CD4-positive, alpha-beta T cell (primary cell): ENCODE measurements around the gene ZNF765. TPM values are rescaled to one million over a fixed set of nuclear protein-coding genes. Genes with fewer than 3 reads are reported as not detected.
"Not testable (repeated sequence)": the region's sequence is repeated elsewhere in the genome, so short reads cannot be mapped to it uniquely, and the experiment has no call there.

Experiments
- ATAC-seq: fragments of 200-7000 bp; cut with Tn5 transposase; one replicate; pipeline ENCODE4 v1.10.0; 2022; ENCODE audit warnings: mild to moderate bottlenecking; ENCODE audit not compliant: poor library complexity
- CTCF ChIA-PET: fragments of 350-600 bp; sonication (Branson Sonifier 250); formaldehyde crosslinking; loops from one replicate; lab custom pipeline; 2021; ENCODE audit warnings: antibody characterized with exemption, inconsistent platforms; lab: Charles Lee
- POLR2A ChIA-PET: fragments of 350-600 bp; sonication (Branson Sonifier 250); formaldehyde crosslinking; loops from one replicate; lab custom pipeline; 2021; ENCODE audit warnings: antibody characterized with exemption, inconsistent platforms; lab: Charles Lee
- DNase-seq, 14 experiments: peaks; one replicate each; pipeline ENCODE4 v3.0.0-alpha.2; 2013 to 2020; ENCODE audit warnings: mixed read lengths in 2 of 14
- H3K27ac ChIP-seq, 2 donors: one replicate each; pipeline versions ENCODE4 v1.5.1 to v1.7.0; 2013; ENCODE audit warnings: low read length in 2 of 2, low read depth in 1 of 2, mild to moderate bottlenecking in 1 of 2
- H3K27me3 ChIP-seq, 2 experiments: 1 replicate in 1 of 2; 2 replicates in 1 of 2; pipeline versions ENCODE4 v1.6.1 to v1.7.0; 2013; ENCODE audit warnings: low read length in 2 of 2, control low read depth in 1 of 2, mild to moderate bottlenecking in 1 of 2, moderate library complexity in 1 of 2; ENCODE audit not compliant: insufficient read depth in 2 of 2, control insufficient read depth in 1 of 2
- H3K36me3 ChIP-seq: one replicate; pipeline ENCODE4 v1.6.1; 2013; ENCODE audit warnings: low read length, control low read depth; ENCODE audit not compliant: insufficient read depth
- H3K4me1 ChIP-seq: one replicate; pipeline ENCODE4 v1.6.1; 2013; ENCODE audit warnings: low read length, control low read depth; ENCODE audit not compliant: insufficient read depth
- H3K4me3 ChIP-seq: one replicate; pipeline ENCODE4 v1.5.1; 2013; ENCODE audit warnings: mild to moderate bottlenecking, low read length, moderate library complexity
- H3K9me3 ChIP-seq, 2 experiments: 1 replicate in 1 of 2; 2 replicates in 1 of 2; pipeline versions ENCODE4 v1.6.1 to v1.7.0; 2013; ENCODE audit warnings: low read length in 2 of 2, mild to moderate bottlenecking in 2 of 2, control low read depth in 1 of 2, moderate library complexity in 1 of 2; ENCODE audit not compliant: control insufficient read depth in 1 of 2, insufficient read depth in 1 of 2
- H3K27ac Mint-ChIP-seq: one replicate; pipeline ENCODE4 v1.8.0; 2020; ENCODE audit warnings: mixed read lengths
- H3K27me3 Mint-ChIP-seq: one replicate; pipeline ENCODE4 v1.8.0; 2021; ENCODE audit warnings: mixed read lengths
- H3K36me3 Mint-ChIP-seq: one replicate; pipeline ENCODE4 v1.8.0; 2021; ENCODE audit warnings: low read depth, mixed read lengths
- H3K4me1 Mint-ChIP-seq: one replicate; pipeline ENCODE4 v1.8.0; 2021; ENCODE audit warnings: low read depth, mixed read lengths
- H3K4me3 Mint-ChIP-seq: one replicate; pipeline ENCODE4 v1.8.0; 2020; ENCODE audit warnings: mild to moderate bottlenecking, mixed read lengths
- H3K9me3 Mint-ChIP-seq: one replicate; pipeline ENCODE4 v1.8.0; 2020; ENCODE audit warnings: mixed read lengths
- intact Hi-C, 2 experiments: fragments of 100-400 bp; cut with DNase I in 1 of 2; cut with micrococcal nuclease in 1 of 2; formaldehyde crosslinking; loops; one replicate each; pipeline versions ENCODE4 v1.15.1 to v1.9.0; 2023 to 2025; cut with DNase I, micrococcal nuclease
- total RNA-seq, 174 experiments: library from RNA in 2 of 174; stranded (reverse) in 2 of 174; gene quantifications; one replicate each; pipeline ENCODE4 v1.2.3 and lab custom pipeline; 2021 to 2026
- TF ChIP-seq, protein P1 (sequence below): fragments of 200-600 bp; IDR thresholded peaks from one replicate; pipeline ENCODE4 v1.8.0; 2022; ENCODE audit warnings: antibody characterized with exemption, mild to moderate bottlenecking

Gene ZNF765
- total RNA-seq, 2 experiments from 2014 or later, result 6.7 to 9.0 TPM

DNA sequence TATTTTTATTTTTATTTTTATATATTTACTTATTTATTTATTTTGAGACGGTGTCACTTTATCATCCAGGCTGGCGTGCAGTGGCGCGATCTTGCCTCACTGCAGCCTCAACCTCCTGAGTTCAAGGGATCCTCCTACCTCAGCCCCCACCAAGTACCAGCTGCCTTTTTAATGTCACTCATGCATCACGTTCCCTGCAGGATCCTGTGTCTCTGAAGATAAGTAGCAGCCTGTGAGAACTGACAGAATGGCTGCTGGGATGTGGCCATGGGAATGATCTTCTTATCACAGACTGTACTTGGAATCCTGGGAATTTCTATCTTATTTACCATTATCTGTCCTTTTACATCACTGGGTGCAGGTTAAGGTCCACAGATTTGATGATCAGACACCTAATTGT is 27.6 kb downstream of the ZNF765 start:
- H3K9me3 Mint-ChIP-seq, result peaks cover 5% of the 10 kb centered on the region
- intact Hi-C loops, result no loop called here

GRCh38 chr19:53423074-53423473 is 28.1 kb downstream of the ZNF765 start:
- H3K4me3 Mint-ChIP-seq, H3K4me1 ChIP-seq, H3K27ac ChIP-seq, intact Hi-C loops, ATAC-seq, H3K4me3 ChIP-seq, H3K27ac Mint-ChIP-seq, H3K27me3 ChIP-seq, H3K36me3 ChIP-seq, DNase-seq, H3K27me3 Mint-ChIP-seq, CTCF ChIA-PET, H3K9me3 Mint-ChIP-seq, POLR2A ChIA-PET, H3K4me1 Mint-ChIP-seq: not testable (repeated sequence)
- H3K36me3 Mint-ChIP-seq, result peaks cover 11% of the 10 kb centered on the region
- H3K9me3 ChIP-seq, result peaks cover 9 to 14% of the 10 kb centered on the region in 2 experiments

More for the DNA sequence above, 27.6 kb downstream of the ZNF765 start:
- DNase-seq, result no peak
- Mint-ChIP-seq H3K36me3 (peaks cover 14% of the 10 kb centered on the region), H3K27me3 (peaks cover 5% of the 10 kb centered on the region), H3K4me3 (no peak overlapping the region), H3K27ac (no peak overlapping the region), H3K4me1 (peaks cover 5% of the 10 kb centered on the region)
- H3K4me1 ChIP-seq, result peaks cover 3% of the 10 kb centered on the region
- ChIA-PET POLR2A (no interaction called here), CTCF (no interaction called here)
- H3K9me3 ChIP-seq, result peaks cover 13 to 17% of the 10 kb centered on the region in 2 experiments
- H3K27ac ChIP-seq, result no peak overlapping the region
- TF ChIP-seq, protein P1, sequence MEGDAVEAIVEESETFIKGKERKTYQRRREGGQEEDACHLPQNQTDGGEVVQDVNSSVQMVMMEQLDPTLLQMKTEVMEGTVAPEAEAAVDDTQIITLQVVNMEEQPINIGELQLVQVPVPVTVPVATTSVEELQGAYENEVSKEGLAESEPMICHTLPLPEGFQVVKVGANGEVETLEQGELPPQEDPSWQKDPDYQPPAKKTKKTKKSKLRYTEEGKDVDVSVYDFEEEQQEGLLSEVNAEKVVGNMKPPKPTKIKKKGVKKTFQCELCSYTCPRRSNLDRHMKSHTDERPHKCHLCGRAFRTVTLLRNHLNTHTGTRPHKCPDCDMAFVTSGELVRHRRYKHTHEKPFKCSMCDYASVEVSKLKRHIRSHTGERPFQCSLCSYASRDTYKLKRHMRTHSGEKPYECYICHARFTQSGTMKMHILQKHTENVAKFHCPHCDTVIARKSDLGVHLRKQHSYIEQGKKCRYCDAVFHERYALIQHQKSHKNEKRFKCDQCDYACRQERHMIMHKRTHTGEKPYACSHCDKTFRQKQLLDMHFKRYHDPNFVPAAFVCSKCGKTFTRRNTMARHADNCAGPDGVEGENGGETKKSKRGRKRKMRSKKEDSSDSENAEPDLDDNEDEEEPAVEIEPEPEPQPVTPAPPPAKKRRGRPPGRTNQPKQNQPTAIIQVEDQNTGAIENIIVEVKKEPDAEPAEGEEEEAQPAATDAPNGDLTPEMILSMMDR, result no peak
- no peak overlapping the region for H3K4me3 ChIP-seq
- no peaks in the 10 kb centered on the region for H3K36me3 ChIP-seq
- no peaks in the 10 kb centered on the region for H3K27me3 ChIP-seq
- ATAC-seq, result no peak

- H3K27ac Mint-ChIP-seq, CTCF ChIA-PET, H3K27me3 Mint-ChIP-seq, H3K27ac ChIP-seq, ATAC-seq, POLR2A ChIA-PET, H3K9me3 Mint-ChIP-seq, H3K4me1 Mint-ChIP-seq, H3K9me3 ChIP-seq, H3K4me1 ChIP-seq, H3K27me3 ChIP-seq, H3K36me3 ChIP-seq, H3K4me3 Mint-ChIP-seq, H3K4me3 ChIP-seq, DNase-seq: not testable (repeated sequence)
- intact Hi-C loops, result loop anchor here in 1 of 2 experiments (2.0 kb wide), 2 partner anchors 369 to 607 kb away; no protein-coding TSS in a partner anchor
- H3K36me3 Mint-ChIP-seq, result peaks cover 11% of the 10 kb centered on the region
Measured at GRCh38 chr19:53423680-53424079, 28.7 kb downstream of the ZNF765 start.

GRCh38 chr19:53424968-53425597 is 30.1 kb downstream of the ZNF765 start:
- H3K27ac Mint-ChIP-seq, result no peak overlapping the region
- peak; percentile 93 for ATAC-seq
- DNase-seq, result peak; percentile 49 to 86 (median 58)
- H3K4me1 Mint-ChIP-seq, result peaks cover 5% of the 10 kb centered on the region
- H3K4me1 ChIP-seq, result peaks cover 3% of the 10 kb centered on the region
- H3K9me3 ChIP-seq, result no peaks in the 10 kb centered on the region
- H3K36me3 ChIP-seq, result no peaks in the 10 kb centered on the region
- no peak overlapping the region for H3K4me3 Mint-ChIP-seq
- TF ChIP-seq, protein P1, result peak; percentile 86
- peaks cover 5% of the 10 kb centered on the region for H3K27me3 Mint-ChIP-seq
- H3K36me3 Mint-ChIP-seq, result peaks cover 4% of the 10 kb centered on the region
- no peak overlapping the region for H3K27ac ChIP-seq
- intact Hi-C loops, result loop anchor here (1.0 to 2.0 kb wide), 4 partner anchors 87 to 606 kb away; no protein-coding TSS in a partner anchor
- H3K9me3 Mint-ChIP-seq, result no peaks in the 10 kb centered on the region
- ChIA-PET CTCF (interaction anchor here (0.5 to 1.3 kb wide), 13 partner anchors 8 to 603 kb away, joined by 3 to 7 read pairs (median 3); no protein-coding TSS in a partner anchor), POLR2A (interaction anchor here (0.7 kb wide), 1 partner anchor 229 kb away, joined by 3 read pairs; no protein-coding TSS in a partner anchor)
- H3K4me3 ChIP-seq, result no peak overlapping the region
- H3K27me3 ChIP-seq, result no peaks in the 10 kb centered on the region
